PFSK-1 (cell line): ENCODE measurements around the gene WASL.

Experiments
- FOXP2 ChIP-seq: optimal IDR thresholded peaks from 2 replicates; pipeline ENCODE3; 2011; ENCODE audit warnings: borderline replicate concordance, control low read depth, inconsistent platforms; ENCODE audit not compliant: insufficient read depth; ENCODE audit errors: extremely low read length, extremely low read depth
- POLR2AphosphoS5 ChIP-seq: IDR thresholded peaks from 2 replicates; pipeline ENCODE4 v1.6.1; 2012; ENCODE audit warnings: low read depth, mild to moderate bottlenecking, control low read depth, low read length, moderate library complexity
- REST ChIP-seq, 2 experiments: IDR thresholded peaks; 2 replicates each; pipeline versions ENCODE4 v1.6.1 to v1.8.0; 2011 to 2012; ENCODE audit warnings: low read depth in 2 of 2, low read length in 2 of 2, control low read depth in 1 of 2, inconsistent platforms in 1 of 2, mild to moderate bottlenecking in 1 of 2, moderate library complexity in 1 of 2; ENCODE audit not compliant: insufficient read depth in 1 of 2
- SIN3A ChIP-seq: IDR thresholded peaks from 2 replicates; pipeline ENCODE4 v1.6.1; 2012; ENCODE audit warnings: mild to moderate bottlenecking, low read length, moderate library complexity, borderline replicate concordance; ENCODE audit not compliant: insufficient read depth
- TAF1 ChIP-seq: IDR thresholded peaks from 2 replicates; pipeline ENCODE4 v1.6.1; 2012; ENCODE audit warnings: low read length, control low read depth, borderline replicate concordance; ENCODE audit not compliant: insufficient read depth

The WASL gene

GRCh38 chr7:123745437-123745836, 3.4 kb downstream of the WASL start:
- TF ChIP-seq SIN3A (no peak), TAF1 (no peak), REST (IDR thresholded peaks at IDR 0.05; ENCODE audit: insufficient read depth in 1 of 2, low read depth in 2 of 2, low read length in 2 of 2) (no peak), POLR2AphosphoS5 (no peak), FOXP2 (no peak)

DNA sequence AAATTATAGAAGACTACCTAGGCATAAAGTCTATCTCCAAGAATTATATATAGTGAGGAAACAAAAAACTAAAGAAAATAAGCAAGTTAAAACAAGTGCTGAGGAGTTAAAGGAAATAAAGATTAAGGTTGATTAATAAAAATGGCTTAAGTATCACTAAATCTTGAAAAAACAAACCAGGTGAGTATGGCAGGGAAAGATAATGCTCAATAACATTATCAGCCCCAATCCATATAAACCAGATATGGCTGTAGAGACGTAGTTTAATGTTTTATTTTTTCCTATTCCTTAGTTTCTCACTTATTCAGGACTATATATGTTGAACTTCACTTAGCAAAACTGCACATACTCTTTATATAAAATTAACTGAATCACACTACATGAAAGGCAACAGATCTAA, 4.4 kb downstream of the WASL start:
- no peak for TF ChIP-seq POLR2AphosphoS5
- no peak for TF ChIP-seq REST (IDR thresholded peaks at IDR 0.05; ENCODE audit: insufficient read depth in 1 of 2, low read depth in 2 of 2, low read length in 2 of 2)
- TF ChIP-seq TAF1, result no peak
- TF ChIP-seq FOXP2, result no peak
- TF ChIP-seq SIN3A, result no peak

GRCh38 chr7:123741940-123742339, 6.9 kb downstream of the WASL start:
- TF ChIP-seq FOXP2 (no peak), TAF1 (no peak), POLR2AphosphoS5 (no peak), REST (IDR thresholded peaks at IDR 0.05; ENCODE audit: insufficient read depth in 1 of 2, low read depth in 2 of 2, low read length in 2 of 2) (no peak), SIN3A (no peak)

DNA sequence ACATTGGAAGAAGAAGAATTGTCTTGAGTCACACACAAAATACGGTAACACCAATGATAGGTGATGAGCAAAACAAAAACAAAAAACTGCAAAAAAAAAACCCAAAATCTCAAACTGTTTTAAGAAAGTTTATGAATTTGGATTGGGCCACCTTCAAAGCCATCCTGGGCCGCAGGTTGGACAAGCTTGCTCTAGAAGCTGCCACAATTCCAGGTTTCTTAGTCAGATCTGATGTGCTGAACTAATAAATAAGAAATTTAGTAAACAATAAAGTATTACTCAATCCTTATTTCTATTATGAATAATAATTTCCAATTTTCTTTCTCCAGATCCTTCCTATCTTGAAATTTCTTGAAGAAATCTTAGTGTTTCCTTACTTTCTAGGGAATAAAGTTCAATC, 10.0 kb downstream of the WASL start:
- no peak for TF ChIP-seq FOXP2

DNA sequence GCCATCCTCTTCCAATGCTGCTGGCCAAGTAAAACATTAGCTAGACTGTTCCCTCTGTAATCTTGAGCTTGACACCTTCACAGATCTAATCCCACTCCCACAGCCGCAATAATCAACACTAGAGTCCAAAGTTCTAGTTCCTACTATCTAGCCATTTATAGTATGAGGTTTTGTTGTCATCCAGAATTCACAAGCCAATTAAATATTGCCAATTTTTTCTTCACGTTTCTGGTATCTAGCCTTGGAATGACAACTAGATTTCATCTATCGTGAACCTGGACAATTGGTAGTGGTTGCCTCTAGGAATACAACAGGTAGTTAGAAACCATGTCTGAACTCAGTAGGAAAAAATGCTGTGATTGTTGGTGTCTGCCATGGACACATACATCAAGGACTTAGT, 10.4 kb downstream of the WASL start:
- TF ChIP-seq POLR2AphosphoS5 (no peak), REST (IDR thresholded peaks at IDR 0.05; ENCODE audit: insufficient read depth in 1 of 2, low read depth in 2 of 2, low read length in 2 of 2) (no peak), FOXP2 (no peak), SIN3A (no peak), TAF1 (no peak)
